Measurements from ENCODE around the gene IGFBP4.

The IGFBP4 gene

DNA sequence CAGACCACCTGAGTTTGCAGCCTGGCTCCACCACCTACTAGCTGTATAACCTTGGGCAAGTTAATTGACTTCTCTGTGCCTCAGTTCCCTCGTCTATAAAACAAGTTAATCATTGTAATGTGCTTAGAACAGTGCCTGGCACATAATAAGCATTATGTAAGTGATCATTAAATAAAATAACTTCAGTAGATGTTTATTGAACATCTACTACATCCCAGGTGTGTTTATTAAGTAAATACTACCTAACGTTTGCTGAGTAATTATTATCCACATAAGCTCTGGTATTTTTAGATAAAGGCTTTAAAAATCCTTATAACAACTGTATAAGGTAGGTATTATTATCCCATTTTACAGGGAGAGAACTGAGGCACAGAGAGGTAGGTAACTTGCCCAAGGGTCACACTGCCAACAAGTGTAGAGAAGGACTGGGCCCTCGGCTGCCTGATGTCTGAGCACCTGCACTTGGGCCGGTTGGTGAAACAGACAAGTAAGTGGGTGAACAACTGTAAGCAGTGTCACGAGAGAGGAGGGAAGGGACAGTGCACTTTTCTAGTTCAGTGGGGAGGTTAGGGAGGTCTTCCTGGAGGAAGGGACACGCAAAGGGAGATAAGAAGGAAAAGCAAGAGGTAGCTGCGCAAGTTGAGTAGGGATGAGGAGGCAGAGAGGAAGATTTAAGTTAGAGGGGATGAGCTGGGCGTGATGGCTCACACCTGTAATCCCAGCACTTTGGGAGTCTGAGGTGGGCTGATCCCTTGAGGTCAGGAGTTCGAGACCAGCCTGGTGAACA is 53.6 kb downstream of the IGFBP4 start:
- TF ChIP-seq, protein P1, sequence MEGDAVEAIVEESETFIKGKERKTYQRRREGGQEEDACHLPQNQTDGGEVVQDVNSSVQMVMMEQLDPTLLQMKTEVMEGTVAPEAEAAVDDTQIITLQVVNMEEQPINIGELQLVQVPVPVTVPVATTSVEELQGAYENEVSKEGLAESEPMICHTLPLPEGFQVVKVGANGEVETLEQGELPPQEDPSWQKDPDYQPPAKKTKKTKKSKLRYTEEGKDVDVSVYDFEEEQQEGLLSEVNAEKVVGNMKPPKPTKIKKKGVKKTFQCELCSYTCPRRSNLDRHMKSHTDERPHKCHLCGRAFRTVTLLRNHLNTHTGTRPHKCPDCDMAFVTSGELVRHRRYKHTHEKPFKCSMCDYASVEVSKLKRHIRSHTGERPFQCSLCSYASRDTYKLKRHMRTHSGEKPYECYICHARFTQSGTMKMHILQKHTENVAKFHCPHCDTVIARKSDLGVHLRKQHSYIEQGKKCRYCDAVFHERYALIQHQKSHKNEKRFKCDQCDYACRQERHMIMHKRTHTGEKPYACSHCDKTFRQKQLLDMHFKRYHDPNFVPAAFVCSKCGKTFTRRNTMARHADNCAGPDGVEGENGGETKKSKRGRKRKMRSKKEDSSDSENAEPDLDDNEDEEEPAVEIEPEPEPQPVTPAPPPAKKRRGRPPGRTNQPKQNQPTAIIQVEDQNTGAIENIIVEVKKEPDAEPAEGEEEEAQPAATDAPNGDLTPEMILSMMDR (IDR thresholded peaks at IDR 0.05; ENCODE audit: extremely low read depth, missing control alignments), result no peak
- DNase-seq (ENCODE audit: low spot score), result no peak

DNA sequence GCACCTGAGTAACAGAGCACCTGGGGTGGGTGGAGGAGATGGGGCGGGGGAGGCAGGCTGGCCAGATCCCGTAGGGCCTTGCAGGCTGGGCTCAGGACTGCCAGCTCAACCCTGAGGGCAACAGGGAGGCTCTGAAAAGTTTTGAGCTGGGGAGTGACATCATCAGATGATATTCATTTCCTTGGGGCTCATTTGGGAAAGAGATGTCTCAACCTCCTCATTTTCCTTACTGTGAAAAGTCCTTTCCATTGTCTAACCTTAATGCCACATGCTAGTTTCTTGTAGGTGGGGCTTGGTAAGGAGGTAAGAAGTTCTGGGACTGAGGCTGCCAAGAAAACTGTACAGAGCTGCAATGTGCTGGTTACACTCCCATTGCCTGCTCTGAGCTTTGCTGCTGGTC is 54.4 kb downstream of the IGFBP4 start:
- TF ChIP-seq, protein P1 (IDR thresholded peaks at IDR 0.05; ENCODE audit: extremely low read depth, missing control alignments), result no peak
- no peak for DNase-seq (ENCODE audit: low spot score)

GRCh38 chr17:40498281-40499084 is 55.2 kb downstream of the IGFBP4 start:
- TF ChIP-seq, protein P1 (IDR thresholded peaks at IDR 0.05; ENCODE audit: extremely low read depth, missing control alignments), result no peak
- no peak for DNase-seq (ENCODE audit: low spot score)

DNA sequence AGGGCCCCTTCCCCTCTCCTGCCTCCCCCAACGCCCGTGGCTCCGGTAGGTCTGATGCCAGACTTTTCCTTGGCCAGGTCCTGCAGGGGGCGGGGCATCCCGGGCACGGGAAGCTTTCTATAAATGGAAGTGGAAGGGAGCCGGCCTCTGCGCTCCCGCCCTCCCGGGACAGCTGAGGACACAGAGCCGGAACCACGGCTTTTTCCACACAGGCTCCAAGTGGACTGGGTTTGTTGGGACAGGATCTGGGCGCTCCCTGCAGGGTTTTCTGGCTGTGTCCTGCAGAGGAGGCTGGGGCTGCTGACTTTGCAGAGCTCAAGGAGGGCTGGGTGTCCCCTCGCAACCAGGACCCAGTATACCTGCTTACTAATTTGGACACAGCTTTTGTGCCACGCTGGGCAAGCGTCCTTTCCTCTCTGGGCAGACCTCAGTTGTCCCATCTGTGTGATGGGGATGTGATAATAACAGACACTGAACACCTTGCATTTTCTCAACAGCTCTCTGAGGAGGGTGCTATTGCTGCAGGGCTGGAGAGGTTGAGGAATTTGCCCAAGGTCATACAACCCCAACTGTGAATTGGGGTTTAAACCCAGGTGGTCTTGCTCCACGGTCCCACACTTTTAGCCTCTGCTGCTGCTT is 56.4 kb downstream of the IGFBP4 start:
- DNase-seq (ENCODE audit: low spot score), result no peak
- TF ChIP-seq, protein P1 (IDR thresholded peaks at IDR 0.05; ENCODE audit: extremely low read depth, missing control alignments), result no peak

DNA sequence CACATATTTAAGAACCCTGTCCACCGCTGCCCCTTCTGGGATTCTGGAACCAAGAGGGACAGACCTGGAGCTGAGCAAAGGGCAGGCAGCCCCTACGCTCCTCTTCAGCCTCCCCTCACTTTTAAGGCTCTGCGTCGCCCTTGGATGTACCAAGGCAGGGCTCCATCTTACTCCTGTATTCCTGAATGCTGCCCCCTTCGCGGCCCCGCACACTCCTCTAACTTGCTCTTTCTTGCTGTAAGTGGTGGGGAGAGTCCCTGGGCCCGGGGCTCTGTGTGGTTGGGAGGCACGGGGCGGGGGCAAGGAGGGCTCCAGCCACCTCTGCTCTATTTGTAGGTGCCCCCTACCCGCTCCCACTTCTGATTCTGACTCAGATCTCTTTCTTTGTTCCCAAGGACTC is 56.9 kb downstream of the IGFBP4 start:
- TF ChIP-seq, protein P1 (IDR thresholded peaks at IDR 0.05; ENCODE audit: extremely low read depth, missing control alignments), result no peak
- DNase-seq (ENCODE audit: low spot score), result no peak

- TF ChIP-seq, protein P1 (IDR thresholded peaks at IDR 0.05; ENCODE audit: extremely low read depth, missing control alignments), result no peak
- DNase-seq (ENCODE audit: low spot score), result no peak
These were observed 57.5 kb downstream of the IGFBP4 start for GRCh38 chr17:40500709-40501108.

DNA sequence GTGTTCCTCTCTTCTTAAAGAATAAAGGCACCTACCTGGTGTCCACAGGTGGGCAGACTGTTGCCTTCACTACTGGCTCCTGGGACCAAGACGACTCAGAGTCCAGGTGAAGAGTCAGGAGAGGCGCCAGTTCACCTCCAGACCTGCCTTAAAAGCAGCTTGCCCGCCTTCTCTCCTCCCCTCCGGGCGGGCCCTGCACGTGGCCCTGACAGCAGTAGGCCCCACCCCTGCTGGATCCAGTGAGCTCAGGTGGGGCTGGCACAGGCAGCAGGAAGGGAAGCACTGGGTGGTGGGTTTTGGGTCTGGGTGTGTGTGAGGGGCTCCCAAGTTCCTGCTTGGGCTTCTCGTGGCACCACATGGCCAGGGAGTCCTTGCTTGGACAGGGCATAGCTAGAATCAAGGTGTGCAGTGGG is 58.3 kb downstream of the IGFBP4 start, which contains the start of gene TNS4:
Gene TNS4 (minus strand): TSS at position 125 of the 413 bp plus-strand sequence. CDS start 5,198 bp downstream, outside the sequence.
- TF ChIP-seq, protein P1 (IDR thresholded peaks at IDR 0.05; ENCODE audit: extremely low read depth, missing control alignments), result no peak
- DNase-seq (ENCODE audit: low spot score), result no peak
